ENCODE data around the gene GYS2.

GYS2 gene

GRCh38 chr12:21501258-21502163, 103.1 kb downstream of the GYS2 start, which contains the start of the genes GOLT1B and RECQL:
GOLT1B (plus strand) TSS chr12:21501789; CDS start chr12:21501924, 135 bp downstream.
RECQL (minus strand) TSS chr12:21501635; CDS start chr12:21499570, 2,065 bp downstream.
- peak; percentile 27 for DNase-seq

GRCh38 chr12:21500786-21501257, 103.8 kb downstream of the GYS2 start:
- no peak for DNase-seq

- no peak for DNase-seq
These were observed 104.9 kb downstream of the GYS2 start for GRCh38 chr12:21499765-21500164.

Data from activated gamma-delta T cell (primary cell).